Rectal smooth muscle tissue (tissue), 1 donor: ENCODE results near the gene ANAPC15.

Experiments
- H3K27ac ChIP-seq: one replicate; pipeline ENCODE4 v1.7.0; 2013; ENCODE audit warnings: low read depth, low read length, inconsistent platforms
- H3K27me3 ChIP-seq: one replicate; pipeline ENCODE4 v1.7.0; 2013; ENCODE audit warnings: low read length; ENCODE audit not compliant: control insufficient read depth, insufficient read depth
- H3K36me3 ChIP-seq: one replicate; pipeline ENCODE4 v1.7.0; 2013; ENCODE audit warnings: low read length; ENCODE audit not compliant: control insufficient read depth, insufficient read depth
- H3K4me1 ChIP-seq: one replicate; pipeline ENCODE4 v1.7.0; 2013; ENCODE audit warnings: low read length; ENCODE audit not compliant: control insufficient read depth, insufficient read depth
- H3K4me3 ChIP-seq: one replicate; pipeline ENCODE4 v1.7.0; 2013; ENCODE audit warnings: low read length
- H3K9ac ChIP-seq: one replicate; pipeline ENCODE4 v1.7.0; 2013; ENCODE audit warnings: low read length

ANAPC15 gene

DNA sequence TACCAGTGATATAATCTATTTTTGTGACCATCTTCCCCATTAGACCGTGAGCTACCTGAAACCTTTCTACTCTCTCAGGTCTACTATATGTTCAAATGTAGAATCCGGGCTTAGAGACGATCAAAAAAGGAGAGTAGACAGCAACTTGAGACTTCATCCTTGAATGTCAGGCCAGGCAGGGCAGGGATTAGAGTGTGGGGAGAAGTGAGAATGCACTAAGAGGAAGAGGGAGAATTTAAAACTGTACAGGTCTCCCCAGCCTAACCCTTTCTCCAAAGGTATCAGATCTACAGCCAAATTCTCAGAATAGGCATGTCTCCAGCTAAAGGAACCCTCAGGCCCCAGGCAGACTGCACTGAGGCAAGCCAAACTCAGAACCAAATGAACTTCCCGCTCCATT lies 10.3 kb downstream of the ANAPC15 start:
- H3K4me1 ChIP-seq = peaks cover 19% of the 10 kb centered on the region
- H3K9ac ChIP-seq = peak overlapping the region; percentile 74
- peak overlapping the region; percentile 82 for H3K4me3 ChIP-seq
- H3K36me3 ChIP-seq = peaks cover 16% of the 10 kb centered on the region
- H3K27me3 ChIP-seq = no peaks in the 10 kb centered on the region
- no peak overlapping the region for H3K27ac ChIP-seq

DNA sequence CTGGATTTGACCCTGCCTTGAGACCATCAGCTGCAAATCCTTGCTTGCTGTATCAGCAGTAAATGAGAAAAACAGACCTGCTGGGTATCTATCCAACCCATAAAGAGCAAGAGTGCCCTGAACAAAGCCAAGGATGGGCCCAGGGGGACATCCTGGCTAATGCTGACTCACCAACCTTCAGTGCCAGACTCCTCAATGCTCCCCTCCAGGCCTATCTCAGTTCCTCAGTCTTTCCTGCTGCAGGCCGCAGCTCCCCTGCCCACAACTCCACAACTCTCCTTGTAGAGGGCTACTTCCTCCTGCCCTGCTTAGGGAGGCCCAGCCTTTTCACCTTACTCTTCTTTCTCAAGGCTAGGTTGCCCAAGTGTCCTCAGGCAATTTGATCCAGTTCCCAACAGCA lies 12.0 kb downstream of the ANAPC15 start:
- H3K27me3 ChIP-seq = no peaks in the 10 kb centered on the region
- no peak overlapping the region for H3K4me3 ChIP-seq
- H3K36me3 ChIP-seq = peaks cover 16% of the 10 kb centered on the region
- H3K27ac ChIP-seq = no peak overlapping the region
- peaks cover 19% of the 10 kb centered on the region for H3K4me1 ChIP-seq
- H3K9ac ChIP-seq = no peak overlapping the region

DNA sequence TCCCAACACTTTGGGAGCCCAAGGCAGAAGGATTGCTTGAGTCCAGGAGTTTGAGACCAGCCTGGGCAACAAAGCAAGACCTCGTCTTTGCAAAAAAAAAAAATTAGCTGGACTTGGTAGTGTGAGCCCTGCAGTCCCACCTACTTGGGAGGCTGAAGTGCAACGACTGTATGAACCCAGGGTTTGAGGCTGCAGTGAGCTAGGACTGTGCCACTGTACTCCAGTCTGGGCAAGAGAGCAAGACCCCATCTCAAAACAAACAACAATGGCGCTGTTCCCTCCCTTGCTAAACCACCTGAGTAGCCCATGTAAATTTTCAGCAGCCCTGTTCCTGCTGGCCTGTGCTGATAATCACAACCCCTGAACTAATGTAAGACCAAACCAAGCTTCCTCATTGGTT lies 12.5 kb downstream of the ANAPC15 start:
- Histone ChIP-seq H3K27me3 (no peaks in the 10 kb centered on the region), H3K36me3 (peaks cover 17% of the 10 kb centered on the region), H3K4me1 (peaks cover 19% of the 10 kb centered on the region), H3K27ac (no peak overlapping the region), H3K9ac (no peak overlapping the region), H3K4me3 (no peak overlapping the region)

DNA sequence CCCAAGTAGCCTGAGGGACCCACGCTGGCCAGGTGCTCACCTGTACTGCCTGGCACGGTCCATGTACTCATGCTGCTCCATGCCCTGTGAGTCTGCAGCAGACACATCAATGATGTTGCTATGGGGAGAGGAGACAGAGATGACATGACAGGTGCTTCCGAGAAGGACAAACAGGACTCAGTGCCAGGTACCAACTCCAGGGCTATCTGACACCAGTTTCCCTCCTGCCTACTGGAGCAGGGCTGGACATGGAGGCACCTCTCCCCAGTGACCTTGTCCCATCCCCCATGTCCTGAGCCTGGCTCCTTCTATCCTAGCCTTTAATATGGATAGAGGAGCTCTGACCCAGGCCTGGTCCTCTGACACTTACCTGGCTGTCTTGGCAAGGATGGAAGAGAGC lies 13.8 kb downstream of the ANAPC15 start:
- Histone ChIP-seq H3K27ac (no peak overlapping the region), H3K36me3 (peaks cover 25% of the 10 kb centered on the region)

DNA sequence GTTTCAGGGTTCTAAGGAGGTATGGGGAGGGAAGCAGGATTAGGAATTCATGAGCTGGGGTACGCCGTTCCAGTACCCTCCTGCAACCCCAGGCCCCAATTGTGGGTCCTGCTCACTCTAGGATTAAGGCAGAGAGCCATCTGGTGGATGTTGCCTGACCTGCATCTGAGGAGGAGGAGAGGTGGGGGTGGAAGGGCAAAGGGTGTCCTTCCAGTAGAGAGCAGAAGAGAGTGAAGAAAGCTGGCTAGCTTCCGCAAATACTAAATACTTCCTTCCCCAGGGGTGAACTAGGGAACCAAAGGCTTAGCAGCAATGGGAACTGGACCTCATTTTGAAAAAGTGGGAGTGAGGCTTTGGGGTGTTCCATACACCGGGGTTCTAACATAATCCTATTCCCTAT lies 21.2 kb downstream of the ANAPC15 start:
- no peaks in the 10 kb centered on the region for H3K27me3 ChIP-seq
- no peak overlapping the region for H3K4me3 ChIP-seq
- H3K4me1 ChIP-seq = no peaks in the 10 kb centered on the region
- no peak overlapping the region for H3K9ac ChIP-seq
- H3K27ac ChIP-seq = no peak overlapping the region
- H3K36me3 ChIP-seq = peaks cover 26% of the 10 kb centered on the region

More for the DNA sequence above, 13.8 kb downstream of the ANAPC15 start:
- Histone ChIP-seq H3K27me3 (no peaks in the 10 kb centered on the region), H3K9ac (no peak overlapping the region), H3K4me1 (peaks cover 18% of the 10 kb centered on the region), H3K4me3 (no peak overlapping the region)

DNA sequence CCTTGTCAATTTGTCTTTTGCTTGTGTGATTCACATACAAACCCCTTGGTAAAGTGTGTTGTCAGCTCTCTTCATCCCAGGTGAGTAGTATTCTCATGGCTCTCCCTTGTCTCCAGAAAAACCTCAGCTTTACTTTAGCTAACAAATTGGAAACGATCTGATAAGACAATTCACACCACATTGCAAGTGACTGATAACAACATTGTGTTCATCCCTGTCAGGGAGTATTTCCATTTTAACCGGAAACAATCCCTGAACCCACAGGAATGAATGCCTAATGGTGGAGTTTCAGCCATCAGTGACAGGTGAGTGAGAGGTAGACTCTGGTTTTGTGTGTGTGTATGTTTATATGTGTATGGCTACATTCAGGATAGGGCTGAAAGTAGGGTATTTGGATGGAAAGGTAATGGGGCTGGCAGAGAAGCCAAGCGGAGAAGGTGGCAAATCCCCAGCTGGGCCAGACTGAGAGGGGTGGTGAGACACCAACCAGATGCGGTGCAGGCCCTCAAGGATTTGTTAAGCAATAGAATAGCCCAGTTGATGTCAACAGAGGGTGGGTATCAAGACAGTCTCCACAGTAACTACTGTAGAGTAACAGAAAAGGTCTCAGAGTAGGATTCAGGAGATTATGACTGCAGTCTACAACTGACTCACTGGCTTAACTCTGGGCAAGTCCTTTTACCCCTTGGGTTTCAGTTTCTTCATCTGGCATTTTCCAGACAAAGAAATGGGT lies 24.3 kb downstream of the ANAPC15 start:
- no peaks in the 10 kb centered on the region for H3K27me3 ChIP-seq
- H3K4me1 ChIP-seq = no peaks in the 10 kb centered on the region
- peaks cover 16% of the 10 kb centered on the region for H3K36me3 ChIP-seq
- no peak overlapping the region for H3K4me3 ChIP-seq
- no peak overlapping the region for H3K27ac ChIP-seq
- no peak overlapping the region for H3K9ac ChIP-seq

DNA sequence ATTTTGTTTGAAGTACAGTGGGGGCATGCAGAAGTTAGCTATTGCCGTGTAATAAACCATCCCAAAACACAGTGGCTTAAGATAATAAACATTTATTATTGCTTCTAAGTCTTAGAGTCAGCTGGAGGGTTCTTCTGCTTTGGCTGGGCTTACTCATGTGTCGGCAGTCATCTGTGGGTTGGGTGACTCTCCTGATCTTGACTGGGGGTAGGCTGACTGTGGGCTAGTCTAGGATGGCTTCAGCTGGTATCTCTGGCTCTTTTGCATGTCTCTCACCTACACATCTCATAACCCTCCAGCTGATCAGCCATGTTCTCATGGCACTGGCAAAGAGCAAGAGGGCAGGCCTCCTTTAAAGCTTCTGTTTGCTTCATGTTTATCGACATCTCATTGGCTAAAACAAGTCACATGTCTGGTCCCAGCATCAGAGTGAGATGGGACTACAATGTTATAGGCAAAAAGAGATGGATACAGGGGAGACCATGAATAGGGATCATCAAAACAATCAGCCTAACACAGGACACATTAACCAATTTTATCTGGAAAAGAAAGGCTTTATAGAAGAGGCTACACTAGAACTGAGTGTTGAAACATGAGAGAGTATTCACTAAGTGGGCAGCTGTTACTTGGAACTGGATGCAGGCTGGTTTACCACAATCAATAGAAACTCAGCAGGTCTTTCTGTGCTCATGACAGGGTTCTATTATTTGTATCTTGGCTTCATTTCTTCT lies 26.7 kb downstream of the ANAPC15 start:
- peaks cover 3% of the 10 kb centered on the region for H3K4me1 ChIP-seq
- H3K4me3 ChIP-seq = no peak overlapping the region
- peaks cover 10% of the 10 kb centered on the region for H3K36me3 ChIP-seq
- H3K27me3 ChIP-seq = no peaks in the 10 kb centered on the region
- no peak overlapping the region for H3K9ac ChIP-seq
- H3K27ac ChIP-seq = no peak overlapping the region

DNA sequence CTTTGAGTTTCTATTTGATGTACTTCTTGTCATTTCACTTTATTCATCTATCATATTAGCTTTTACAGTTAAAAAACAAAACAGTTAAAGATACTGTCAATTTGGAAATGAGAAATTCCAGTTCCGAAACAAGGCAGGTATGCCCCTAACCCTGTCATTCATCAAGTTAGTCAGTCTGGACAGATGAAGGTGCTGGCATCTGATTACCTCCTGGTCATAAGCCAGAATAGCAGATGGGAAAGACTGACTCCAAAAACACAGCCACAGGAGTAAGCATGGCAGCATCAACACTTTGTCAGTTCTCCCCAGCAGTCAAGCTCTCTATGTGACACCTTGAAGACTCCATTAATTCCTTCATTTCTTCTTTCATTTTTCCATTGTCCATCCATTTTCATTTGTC lies 27.5 kb downstream of the ANAPC15 start:
- Histone ChIP-seq H3K9ac (no peak overlapping the region), H3K4me3 (no peak overlapping the region), H3K27ac (no peak overlapping the region), H3K4me1 (peaks cover 3% of the 10 kb centered on the region), H3K36me3 (peaks cover 10% of the 10 kb centered on the region), H3K27me3 (no peaks in the 10 kb centered on the region)

DNA sequence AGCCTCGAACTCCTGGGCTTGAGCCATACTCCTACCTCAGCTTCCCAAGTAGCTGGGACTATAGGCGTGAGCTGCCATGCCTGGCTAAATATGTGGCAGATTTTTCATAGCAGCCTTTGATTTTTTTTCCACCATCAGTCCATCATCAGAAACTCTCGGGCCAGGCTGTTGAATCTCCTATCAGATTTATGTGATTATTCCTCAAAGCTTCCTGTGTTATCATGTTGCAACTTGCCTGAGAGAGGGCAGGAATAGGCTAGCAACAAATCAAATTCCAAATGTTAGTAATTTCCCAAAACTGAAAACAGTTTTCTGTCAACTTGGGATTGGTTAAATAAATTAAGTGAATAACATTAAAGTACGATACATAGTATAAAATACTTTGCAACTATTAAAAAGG lies 28.4 kb downstream of the ANAPC15 start:
- Histone ChIP-seq H3K4me3 (no peak overlapping the region), H3K4me1 (peaks cover 3% of the 10 kb centered on the region), H3K36me3 (peaks cover 4% of the 10 kb centered on the region), H3K27ac (no peak overlapping the region), H3K27me3 (no peaks in the 10 kb centered on the region), H3K9ac (no peak overlapping the region)

DNA sequence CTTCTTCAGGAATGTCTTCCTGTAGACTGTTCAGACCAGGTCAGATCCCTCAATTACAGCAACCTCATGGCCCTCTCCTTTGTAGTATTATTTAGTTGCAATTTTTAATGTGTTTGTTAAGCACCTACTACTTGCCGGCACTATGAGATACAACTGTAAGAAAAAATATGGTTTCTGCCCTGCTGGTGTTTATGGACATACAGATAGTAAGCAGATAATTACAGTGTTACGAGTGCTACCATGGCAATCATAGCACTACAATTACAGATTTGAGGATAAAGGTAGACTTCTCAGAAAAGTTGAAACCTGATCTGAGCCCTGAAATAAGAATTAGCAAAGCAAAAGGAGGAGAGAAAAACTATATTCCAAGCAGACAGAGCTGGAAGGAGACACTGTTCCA lies 29.1 kb downstream of the ANAPC15 start:
- H3K27me3 ChIP-seq = no peaks in the 10 kb centered on the region
- H3K27ac ChIP-seq = no peak overlapping the region
- H3K4me3 ChIP-seq = no peak overlapping the region
- peaks cover 3% of the 10 kb centered on the region for H3K4me1 ChIP-seq
- H3K9ac ChIP-seq = no peak overlapping the region
- peaks cover 1% of the 10 kb centered on the region for H3K36me3 ChIP-seq

DNA sequence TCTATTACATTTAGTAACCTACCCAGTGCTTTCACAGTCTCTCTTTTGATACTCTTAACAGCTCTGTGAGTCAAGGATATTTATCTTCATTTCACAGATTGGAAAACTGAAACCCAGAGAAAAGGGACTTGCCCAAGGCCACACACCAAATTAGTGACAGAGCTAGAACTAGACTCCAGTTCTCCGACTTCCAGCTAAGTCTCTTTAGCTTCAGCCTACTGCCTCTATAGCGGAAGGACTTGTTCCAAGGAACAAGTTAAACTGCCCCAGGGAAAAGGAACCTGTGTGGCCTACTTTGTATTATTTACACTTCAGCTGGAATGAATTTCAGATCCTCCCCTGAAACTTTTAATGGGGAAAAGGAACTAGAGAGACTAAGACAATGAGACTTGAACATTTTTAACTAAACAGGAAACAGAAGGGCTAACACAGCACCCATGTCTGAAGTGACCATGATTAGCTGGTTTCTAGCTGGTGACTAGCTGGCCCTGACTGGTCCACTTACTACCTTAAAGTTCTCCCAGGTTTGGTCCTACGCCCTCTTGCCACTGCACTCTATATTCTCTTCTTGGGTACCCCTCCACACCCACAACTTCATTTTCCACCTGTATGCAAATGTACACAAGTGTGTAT lies 30.6 kb downstream of the ANAPC15 start:
- Histone ChIP-seq H3K9ac (no peak overlapping the region), H3K27ac (no peak overlapping the region), H3K4me3 (no peak overlapping the region), H3K4me1 (peaks cover 3% of the 10 kb centered on the region), H3K27me3 (no peaks in the 10 kb centered on the region), H3K36me3 (no peaks in the 10 kb centered on the region)

DNA sequence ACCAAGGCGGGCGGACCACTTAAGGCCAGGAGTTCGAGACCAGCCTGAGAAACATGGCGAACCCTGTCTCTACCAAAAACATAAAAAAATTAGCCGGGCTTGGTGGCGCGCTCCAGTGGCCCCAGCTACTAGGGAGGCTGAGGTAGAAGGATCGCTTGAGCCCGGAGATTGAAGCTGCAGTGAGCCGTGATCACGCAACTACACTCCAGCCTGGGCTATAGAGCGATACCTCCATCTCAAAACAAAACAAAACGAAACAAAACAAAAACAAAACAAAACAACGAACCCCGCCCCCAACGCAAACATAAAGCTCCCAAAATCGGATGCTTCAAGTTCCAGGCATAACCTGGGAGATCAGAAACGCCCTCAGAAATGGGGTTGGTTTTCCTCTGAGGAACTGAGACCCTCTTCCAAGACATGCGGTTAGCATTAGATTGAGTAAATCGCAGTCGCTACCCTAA lies 31.3 kb downstream of the ANAPC15 start:
- H3K4me3 ChIP-seq = peak overlapping the region; percentile 83
- H3K27me3 ChIP-seq = no peaks in the 10 kb centered on the region
- peak overlapping the region; percentile 72 for H3K27ac ChIP-seq
- H3K9ac ChIP-seq = peak overlapping the region; percentile 16
- peaks cover 3% of the 10 kb centered on the region for H3K4me1 ChIP-seq
- H3K36me3 ChIP-seq = no peaks in the 10 kb centered on the region
